Stimulated activated CD8-positive, alpha-beta memory T cell treated with anti-CD3 and anti-CD28 coated beads, Interleukin-12 subunit alpha, Interleukin-12 subunit beta, amount 100 ng/mL, for 1 hour (primary cell): ENCODE results near the gene ACACB.

Experiments used
- DNase-seq: peaks from one replicate; pipeline ENCODE4 v3.0.0-alpha.2; 2020; ENCODE audit warnings: low read depth

Gene ACACB

GRCh38 chr12:109258607-109259544 lies 142.5 kb downstream of the ACACB start:
- DNase-seq: no peak

GRCh38 chr12:109259545-109259895 lies 143.1 kb downstream of the ACACB start:
- no peak for DNase-seq

GRCh38 chr12:109261087-109261486 lies 144.7 kb downstream of the ACACB start:
- DNase-seq: no peak

DNA sequence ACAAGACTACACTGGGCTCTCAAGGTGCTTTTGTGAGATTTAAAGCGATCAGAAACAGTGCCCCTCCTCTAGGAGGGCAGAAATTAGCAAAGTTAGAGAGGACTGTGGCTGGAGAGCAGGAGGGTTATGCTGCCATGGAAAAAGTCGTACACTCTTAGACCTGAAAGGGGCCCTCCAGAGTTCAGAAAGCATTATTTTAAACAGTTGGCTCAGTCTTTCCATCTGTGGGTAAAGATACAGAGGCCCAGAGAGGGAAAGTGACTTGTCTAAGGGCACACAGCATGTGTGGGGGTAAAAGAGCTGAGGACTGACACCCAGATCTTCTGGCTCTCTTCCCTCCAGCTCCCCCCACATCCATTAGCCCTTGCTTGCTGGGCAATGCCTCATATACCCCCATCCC lies 145.6 kb downstream of the ACACB start:
- no peak for DNase-seq

DNA sequence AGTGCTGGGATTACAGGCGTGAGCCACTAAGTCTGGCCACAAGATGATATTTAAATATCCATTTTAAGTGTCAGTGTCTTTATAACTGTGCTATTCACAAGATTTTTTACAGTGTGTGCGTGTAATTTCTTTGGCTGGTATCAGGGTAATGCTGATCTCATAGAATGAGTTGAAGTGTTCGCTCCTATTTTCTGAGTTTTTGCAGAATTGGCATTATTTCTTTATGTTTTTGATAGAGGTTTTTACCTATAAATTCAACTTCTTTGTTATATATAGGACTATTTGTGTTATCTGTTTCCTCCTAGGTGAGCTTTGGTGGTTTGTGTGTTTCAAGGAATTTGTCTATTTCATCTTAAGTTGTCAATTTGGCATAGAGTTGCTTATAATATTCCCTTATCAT lies 147.1 kb downstream of the ACACB start:
- DNase-seq: no peak

DNA sequence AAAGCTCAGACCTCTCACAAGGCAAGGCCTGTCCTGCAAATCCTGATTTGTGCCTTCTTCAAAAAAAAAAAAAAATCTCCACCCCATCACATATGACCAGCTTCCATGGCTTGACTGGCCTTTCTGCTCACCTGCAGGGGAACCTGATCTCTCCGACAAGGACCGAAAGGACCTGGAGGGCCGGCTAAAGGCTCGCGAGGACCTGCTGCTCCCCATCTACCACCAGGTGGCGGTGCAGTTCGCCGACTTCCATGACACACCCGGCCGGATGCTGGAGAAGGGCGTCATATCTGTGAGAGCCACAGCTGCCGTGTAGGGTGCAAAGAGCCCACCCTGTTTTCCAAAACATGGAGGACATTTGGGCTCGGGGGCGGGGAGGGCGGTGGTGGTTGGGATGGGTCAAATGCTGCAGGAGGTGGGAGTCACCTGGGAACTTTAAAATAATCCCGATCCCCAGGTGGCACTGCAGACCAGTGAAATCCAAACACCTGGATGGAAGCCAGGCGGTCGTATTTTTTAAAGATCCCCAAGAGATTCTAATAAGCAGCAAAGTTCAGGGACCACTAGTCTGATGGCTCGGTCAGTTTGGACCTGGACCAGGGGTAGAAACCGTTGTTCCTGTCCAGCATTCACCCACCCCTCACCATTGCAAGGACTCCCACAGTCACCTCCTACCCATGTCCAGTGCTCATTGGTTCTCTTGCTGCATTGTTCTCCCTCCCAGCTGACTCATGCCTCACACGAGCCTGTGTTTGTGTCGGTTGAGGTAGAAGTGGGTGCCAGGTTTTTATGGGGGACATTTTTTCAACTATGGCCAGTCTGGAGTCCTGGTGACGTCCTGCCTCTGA lies 147.9 kb downstream of the ACACB start:
- no peak for DNase-seq

DNA sequence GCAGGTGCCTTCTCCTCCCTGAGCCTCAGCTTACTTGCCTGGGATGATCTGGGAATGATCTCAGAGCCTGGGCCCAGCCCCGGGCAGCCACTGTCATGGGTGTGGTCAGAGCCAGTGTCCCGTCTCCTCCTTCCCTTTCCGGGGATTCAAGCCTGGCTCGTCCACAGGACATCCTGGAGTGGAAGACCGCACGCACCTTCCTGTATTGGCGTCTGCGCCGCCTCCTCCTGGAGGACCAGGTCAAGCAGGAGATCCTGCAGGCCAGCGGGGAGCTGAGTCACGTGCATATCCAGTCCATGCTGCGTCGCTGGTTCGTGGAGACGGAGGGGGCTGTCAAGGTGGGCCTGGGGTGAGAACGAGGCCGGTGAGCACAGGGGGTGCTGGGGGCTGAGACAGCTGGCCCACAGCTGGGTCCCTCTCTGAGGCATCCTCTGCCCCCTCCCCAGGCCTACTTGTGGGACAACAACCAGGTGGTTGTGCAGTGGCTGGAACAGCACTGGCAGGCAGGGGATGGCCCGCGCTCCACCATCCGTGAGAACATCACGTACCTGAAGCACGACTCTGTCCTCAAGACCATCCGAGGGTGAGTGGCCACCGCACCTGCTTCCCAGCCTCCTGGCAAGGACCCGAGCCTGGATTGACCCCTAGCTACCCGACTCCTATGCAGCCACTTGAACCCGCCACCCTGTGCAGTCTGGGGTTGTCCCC lies 148.7 kb downstream of the ACACB start:
- no peak for DNase-seq

DNA sequence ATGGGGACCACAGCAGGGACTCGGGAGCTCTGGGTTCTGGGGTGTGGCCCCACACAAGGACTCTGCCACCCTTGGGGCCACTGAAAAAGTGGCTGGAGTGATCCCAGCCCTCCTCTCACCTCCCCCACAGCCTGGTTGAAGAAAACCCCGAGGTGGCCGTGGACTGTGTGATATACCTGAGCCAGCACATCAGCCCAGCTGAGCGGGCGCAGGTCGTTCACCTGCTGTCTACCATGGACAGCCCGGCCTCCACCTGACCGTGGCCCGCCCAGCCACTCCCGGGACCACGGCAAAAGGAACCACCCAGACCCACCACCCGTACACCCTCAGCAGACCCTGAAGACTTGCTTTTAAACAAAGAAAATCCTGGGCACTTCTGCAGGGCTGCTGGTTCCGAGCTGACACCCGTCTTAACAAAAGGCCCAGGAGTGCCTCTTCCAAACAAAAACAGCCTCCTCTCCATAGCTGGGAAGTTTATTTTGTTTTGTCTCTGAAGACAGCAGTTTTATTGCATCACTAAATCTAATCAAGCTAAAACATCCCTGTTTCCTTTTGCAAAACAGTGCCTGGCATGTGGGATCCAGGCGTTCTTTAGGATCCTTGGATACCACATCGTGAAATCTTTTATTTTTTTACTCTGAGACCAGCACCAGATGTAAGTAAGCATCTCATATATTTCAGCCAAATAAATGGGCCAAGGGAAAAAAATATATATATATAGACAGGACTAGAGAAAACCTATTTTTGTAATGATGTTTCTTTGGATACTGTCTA lies 149.9 kb downstream of the ACACB start:
- no peak for DNase-seq

DNA sequence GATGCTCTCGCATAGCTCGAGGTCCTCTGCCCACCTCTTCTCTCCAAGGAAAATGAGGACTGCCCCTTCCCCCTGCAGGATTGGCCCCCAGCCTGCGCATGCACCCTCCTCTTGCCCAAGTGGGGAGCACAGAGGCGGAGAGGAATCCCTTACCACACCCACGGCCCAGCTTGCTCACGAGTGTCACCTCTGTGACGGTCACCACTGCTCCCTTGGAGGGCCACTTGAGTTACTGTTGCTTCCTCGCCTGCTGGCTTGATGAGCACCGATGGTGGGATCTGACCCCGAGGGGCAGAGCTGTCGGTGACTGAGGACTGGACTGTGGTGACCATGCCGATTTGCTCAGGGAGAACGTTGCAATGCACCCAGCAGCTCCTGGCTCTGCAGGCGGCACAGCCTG lies 151.0 kb downstream of the ACACB start:
- DNase-seq: no peak

- DNase-seq: no peak
These were observed 152.5 kb downstream of the ACACB start for GRCh38 chr12:109268896-109269295.

DNA sequence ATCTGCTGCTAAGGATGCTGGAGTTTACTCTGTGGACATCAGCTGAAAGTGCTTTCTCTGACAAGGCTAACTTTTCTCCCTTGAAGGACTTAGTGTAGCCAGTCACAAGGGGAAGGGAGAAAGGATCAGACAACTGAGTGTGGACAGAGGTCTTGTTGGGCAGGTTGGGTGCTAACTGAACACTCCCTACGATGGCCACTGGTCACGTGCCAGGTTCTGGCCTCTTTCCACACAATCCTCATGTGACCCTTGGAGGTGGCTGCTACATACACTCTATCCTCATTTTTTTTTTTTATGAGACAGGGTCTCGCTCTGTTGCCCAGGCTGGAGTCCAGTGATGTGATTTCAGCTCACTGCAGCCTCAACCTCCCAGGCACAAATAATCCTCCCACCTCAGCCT lies 153.0 kb downstream of the ACACB start:
- no peak for DNase-seq

DNA sequence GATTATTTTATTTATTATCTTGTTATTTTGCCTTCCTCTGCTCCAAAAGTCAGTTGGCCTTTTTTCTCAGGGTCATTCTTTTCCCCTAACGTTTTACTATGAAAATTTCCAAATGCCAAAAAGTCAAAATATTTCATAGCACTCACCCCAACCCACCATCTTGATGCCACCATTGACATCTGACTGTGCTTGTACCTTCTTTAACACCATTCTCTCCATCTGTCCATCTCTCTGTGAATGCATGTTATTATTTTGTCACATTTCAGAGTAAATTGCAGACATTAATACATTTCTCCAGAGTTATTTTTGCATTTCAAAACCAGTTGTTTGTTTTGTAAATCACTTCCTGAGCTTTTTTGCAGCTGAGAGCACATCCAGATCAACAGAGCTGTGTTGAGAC lies 154.1 kb downstream of the ACACB start:
- no peak for DNase-seq

DNA sequence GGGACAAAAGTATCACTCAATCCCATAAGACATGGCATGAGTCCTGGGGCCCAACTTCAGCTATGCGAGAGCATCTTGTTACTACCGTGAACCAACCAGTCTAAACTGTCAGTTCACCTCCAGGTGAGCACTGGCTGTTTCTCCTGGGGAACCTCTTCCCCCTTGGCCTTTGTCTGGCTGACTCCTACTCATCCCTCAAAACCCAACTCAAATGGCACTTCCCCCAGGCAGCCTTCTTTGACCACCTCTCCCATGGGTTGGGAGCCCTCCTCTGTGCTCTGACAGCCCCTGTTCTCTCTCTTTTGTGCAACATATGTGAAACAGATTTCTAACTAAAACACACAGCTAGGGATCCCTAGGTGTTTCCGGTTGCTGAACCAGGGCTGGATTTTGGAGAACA lies 155.0 kb downstream of the ACACB start:
- no peak for DNase-seq

DNA sequence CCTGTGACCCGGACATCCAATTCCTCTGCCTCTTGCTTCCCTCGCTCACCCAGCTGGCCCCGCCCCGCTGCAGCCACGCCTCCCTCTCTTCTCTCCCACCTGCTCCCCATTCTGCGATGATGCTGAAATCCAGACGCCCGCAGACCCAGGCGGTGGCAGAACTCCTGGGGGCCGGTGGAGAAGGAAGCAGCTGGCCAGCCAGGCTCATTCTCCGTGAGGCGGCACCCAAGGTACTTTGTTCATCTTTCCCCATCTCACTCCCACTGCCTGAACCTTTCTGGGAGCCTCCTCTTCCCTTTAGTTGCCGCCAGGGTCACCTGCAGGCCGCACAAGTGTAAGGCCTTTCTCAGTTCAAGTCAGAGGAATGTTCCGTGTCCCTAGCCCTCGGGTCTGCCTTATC lies 157.0 kb downstream of the ACACB start:
- no peak for DNase-seq

DNA sequence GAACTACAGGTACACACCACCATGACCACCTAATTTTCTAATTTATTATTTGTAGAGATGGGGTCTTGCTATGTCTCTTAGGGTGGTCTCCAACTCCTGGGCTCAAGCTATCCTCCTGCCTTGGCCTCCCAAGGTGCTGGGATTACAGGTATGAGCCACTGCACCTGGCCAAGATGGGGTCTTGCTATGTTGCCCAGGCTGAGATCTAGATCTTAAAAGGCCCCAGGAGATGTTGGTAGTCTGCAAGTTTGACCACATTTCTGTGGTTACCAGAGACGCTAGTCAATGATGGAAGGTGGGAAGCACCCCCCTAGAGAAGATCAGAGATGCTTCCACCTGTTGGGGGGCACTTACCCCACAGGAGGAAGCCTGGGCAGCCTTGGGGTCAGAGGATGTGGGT lies 158.0 kb downstream of the ACACB start:
- no peak for DNase-seq

- no peak for DNase-seq
These were observed 158.8 kb downstream of the ACACB start for GRCh38 chr12:109275173-109275572.

- DNase-seq: no peak
These were observed 159.8 kb downstream of the ACACB start for GRCh38 chr12:109276160-109276559.

GRCh38 chr12:109277255-109277898 lies 161.0 kb downstream of the ACACB start:
- DNase-seq: no peak

DNA sequence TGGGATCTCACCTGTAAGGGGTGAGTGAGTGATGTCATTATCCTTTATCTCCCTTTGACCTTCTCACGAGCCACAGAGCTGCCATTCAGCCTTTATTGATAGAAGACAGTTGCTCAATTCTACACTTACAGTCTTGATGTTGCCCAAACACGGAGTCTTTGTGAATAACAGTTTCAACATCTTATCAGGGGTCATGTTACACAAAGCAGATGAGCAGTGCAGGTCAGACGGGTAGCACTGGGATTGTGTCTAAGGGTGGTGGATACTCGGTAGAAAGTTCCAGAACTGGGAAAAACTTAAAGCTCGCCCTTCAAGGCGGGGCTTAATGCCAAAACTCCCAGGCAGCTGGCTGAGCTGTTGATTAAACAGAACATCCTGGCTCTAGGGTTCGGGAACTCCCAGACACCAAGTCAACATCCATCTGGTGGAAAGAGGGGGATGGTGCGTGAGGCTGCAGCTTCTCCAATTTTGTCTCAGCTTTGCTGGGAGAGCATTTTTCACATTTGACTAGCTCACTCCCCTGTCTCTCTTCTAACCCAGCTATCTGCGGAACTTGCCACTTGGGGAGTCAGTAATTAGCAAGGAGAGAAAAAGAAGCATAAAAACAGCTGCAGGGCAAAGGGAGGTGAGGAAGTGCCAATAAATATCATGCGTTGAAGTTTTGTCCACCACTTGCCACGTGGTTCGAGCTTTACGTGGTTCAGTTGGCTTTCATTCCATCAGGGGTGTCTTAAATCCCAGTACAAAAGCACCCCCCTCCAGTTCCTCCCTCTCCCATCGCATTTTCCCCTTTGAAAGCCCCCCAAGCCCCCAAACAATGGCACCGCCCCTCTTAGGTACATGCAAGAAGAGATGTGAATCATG lies 161.7 kb downstream of the ACACB start:
- no peak for DNase-seq

DNA sequence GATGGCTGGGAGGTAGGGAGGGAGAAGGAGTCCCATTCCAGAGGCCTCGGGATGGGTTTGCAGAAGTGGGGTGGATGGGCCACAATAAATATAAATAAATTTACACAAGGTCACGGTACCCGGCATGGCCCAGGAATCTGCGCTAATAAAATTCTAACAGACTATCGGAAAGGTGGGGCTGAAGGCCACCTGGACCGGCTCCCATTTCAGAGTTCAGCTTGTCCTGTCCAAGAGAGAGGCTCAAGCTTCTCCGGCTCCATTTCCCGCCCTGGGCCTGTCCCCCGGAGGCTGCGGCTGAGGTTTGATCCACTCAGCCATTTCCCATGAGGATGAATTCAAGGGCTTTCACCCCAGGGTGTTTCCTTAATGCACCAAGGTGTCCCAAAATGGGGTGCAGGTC lies 162.5 kb downstream of the ACACB start:
- DNase-seq: no peak
